SK-N-SH treated with all-trans-retinoic acid at 6 μM for 48 hours (cell line): ENCODE measurements around the gene POC1A.

ENCODE experiments used
- PPARA ChIP-seq: fragments of 250-450 bp; sonication (Bioruptor Pico); IDR thresholded peaks from 2 replicates; pipeline ENCODE4 v1.5.0; 2020; ENCODE audit warnings: mild to moderate bottlenecking, borderline replicate concordance
- RARB ChIP-seq: fragments of 250-450 bp; sonication (Bioruptor Pico); IDR thresholded peaks from 2 replicates; pipeline ENCODE4 v1.8.0; 2021; ENCODE audit warnings: mild to moderate bottlenecking, moderate library complexity
- ZFP3 ChIP-seq: fragments of 250-450 bp; sonication (Bioruptor Pico); IDR thresholded peaks from 2 replicates; pipeline ENCODE4 v1.5.0; 2020; ENCODE audit warnings: mild to moderate bottlenecking, moderate library complexity
- TF ChIP-seq, protein P1 (sequence below): fragments of 250-450 bp; sonication (Bioruptor Pico); IDR thresholded peaks from 2 replicates; pipeline ENCODE4 v1.8.0; 2020; ENCODE audit warnings: mild to moderate bottlenecking, moderate library complexity, borderline replicate concordance

DNA sequence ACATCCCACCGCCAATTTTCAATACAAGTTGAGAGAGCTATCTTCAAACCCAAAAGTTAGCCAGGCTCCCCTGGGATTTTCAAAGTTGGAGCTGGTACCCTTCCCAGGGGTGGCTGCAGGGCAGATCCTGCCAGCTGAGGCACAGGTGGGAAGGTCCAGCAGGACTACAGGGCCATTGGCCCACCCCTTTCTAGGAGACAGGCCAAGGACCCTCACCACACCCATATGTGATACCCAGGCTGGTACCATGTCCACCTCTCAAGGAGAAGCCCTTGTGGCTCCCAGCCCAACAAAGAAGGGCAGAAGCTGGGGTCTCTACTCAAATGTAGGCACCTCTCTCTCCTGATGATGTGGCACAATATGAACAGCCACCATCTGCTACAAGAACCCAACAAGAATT, 8.0 kb downstream of the POC1A start:
- no peak for TF ChIP-seq RARB (CRISPR knock-in tag)
- no peak for TF ChIP-seq ZFP3 (CRISPR knock-in tag)
- TF ChIP-seq, protein P1, sequence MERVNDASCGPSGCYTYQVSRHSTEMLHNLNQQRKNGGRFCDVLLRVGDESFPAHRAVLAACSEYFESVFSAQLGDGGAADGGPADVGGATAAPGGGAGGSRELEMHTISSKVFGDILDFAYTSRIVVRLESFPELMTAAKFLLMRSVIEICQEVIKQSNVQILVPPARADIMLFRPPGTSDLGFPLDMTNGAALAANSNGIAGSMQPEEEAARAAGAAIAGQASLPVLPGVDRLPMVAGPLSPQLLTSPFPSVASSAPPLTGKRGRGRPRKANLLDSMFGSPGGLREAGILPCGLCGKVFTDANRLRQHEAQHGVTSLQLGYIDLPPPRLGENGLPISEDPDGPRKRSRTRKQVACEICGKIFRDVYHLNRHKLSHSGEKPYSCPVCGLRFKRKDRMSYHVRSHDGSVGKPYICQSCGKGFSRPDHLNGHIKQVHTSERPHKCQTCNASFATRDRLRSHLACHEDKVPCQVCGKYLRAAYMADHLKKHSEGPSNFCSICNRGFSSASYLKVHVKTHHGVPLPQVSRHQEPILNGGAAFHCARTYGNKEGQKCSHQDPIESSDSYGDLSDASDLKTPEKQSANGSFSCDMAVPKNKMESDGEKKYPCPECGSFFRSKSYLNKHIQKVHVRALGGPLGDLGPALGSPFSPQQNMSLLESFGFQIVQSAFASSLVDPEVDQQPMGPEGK (CRISPR knock-in tag): no peak
- TF ChIP-seq PPARA: no peak
